Neuron (in vitro differentiated cells): ENCODE data around the gene GALC.

Experiments used
- H2AFZ ChIP-seq: one replicate; pipeline ENCODE4 v1.6.1; 2013; ENCODE audit warnings: low read depth, mild to moderate bottlenecking, inconsistent platforms, low read length, moderate library complexity
- H3K27me3 ChIP-seq: one replicate; pipeline ENCODE4 v1.6.1; 2013; ENCODE audit warnings: low read length; ENCODE audit not compliant: insufficient read depth
- H3K36me3 ChIP-seq: one replicate; pipeline ENCODE4 v1.6.1; 2013; ENCODE audit warnings: low read length; ENCODE audit not compliant: insufficient read depth
- H3K4me1 ChIP-seq: one replicate; pipeline ENCODE4 v1.6.1; 2013; ENCODE audit warnings: low read length; ENCODE audit not compliant: insufficient read depth
- H3K4me3 ChIP-seq: 2 replicates; pipeline ENCODE4 v1.5.1; 2013; ENCODE audit warnings: mild to moderate bottlenecking, low read length, moderate library complexity
- H3K9me3 ChIP-seq: one replicate; pipeline ENCODE4 v1.6.1; 2013; ENCODE audit warnings: low read length

Gene GALC

DNA sequence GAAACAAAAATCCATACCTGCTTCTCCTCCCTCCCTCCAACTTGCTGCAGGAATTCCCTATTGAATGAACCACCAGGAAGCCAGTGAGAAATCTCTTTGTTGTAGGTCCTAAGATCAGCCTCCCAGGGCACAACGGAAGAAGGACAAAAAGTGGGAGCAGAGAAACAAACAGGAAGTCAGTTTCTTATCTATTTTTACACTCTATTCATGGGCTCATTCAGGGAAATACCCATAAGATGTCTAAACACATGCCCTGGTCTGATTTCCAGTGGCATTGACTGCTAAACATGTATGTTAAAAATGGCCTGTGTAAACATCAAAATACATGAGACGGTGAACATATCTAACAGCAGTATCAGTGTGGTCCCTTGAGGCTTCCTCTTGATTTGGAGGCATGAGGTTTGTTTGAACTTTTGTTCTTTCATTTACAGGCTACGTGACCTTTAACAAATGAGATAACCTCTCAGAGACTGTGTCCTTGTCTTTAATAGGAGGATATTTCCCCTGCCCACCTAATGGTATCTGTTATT lies 30.7 kb upstream of the GALC start:
- Histone ChIP-seq H3K4me1 (peaks cover 6% of the 10 kb centered on the region), H3K36me3 (no peaks in the 10 kb centered on the region), H3K27me3 (no peaks in the 10 kb centered on the region), H2AFZ (no peak overlapping the region), H3K9me3 (no peaks in the 10 kb centered on the region), H3K4me3 (no peak overlapping the region)

DNA sequence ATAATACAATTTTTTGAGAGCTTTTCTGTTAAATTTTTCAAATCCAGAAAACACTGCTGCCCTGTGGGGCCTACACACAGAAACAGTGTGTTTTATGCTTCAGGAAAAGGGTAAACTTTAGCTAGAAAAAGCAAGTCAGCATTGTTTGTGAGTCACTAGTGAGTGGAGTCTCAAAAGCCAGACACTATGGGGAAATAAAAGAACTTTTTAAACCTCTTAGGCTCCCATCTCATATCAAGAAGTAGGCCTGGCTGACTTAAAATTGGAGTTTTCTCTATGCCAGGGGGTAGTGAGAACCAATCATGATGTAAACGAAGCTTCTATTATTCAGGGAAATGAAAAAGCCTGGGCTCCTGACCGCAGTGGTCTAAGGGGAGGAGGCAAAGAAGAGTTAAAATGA lies 24.6 kb upstream of the GALC start:
- H3K36me3 ChIP-seq = no peaks in the 10 kb centered on the region
- H3K4me1 ChIP-seq = no peaks in the 10 kb centered on the region
- no peaks in the 10 kb centered on the region for H3K27me3 ChIP-seq
- H2AFZ ChIP-seq = no peak overlapping the region
- no peak overlapping the region for H3K4me3 ChIP-seq
- no peaks in the 10 kb centered on the region for H3K9me3 ChIP-seq

DNA sequence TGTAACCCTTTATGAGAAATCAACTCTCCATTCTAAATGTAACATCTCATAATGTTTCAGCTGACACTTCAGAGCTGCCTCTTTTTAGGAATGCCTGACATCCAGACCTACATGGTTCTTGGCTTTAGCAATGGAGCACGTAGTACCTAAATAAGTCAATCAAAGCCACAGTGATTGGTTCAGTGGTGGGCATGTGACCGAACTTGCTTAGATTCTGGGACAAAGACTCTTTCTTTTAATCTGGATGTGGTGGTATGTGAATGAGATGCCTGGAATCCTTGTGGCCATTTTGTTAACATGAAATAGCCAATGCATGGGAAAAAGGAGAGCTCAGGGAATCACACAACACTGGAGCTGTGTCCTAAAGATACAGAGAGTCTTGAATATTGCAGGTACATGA lies 23.8 kb upstream of the GALC start:
- Histone ChIP-seq H2AFZ (no peak overlapping the region), H3K4me1 (no peaks in the 10 kb centered on the region), H3K36me3 (no peaks in the 10 kb centered on the region), H3K9me3 (no peaks in the 10 kb centered on the region), H3K4me3 (no peak overlapping the region), H3K27me3 (no peaks in the 10 kb centered on the region)

GRCh38 chr14:88013750-88014349 lies 20.9 kb upstream of the GALC start:
- no peaks in the 10 kb centered on the region for H3K9me3 ChIP-seq
- H2AFZ ChIP-seq = no peak overlapping the region
- H3K4me3 ChIP-seq = no peak overlapping the region
- H3K27me3 ChIP-seq = no peaks in the 10 kb centered on the region
- no peaks in the 10 kb centered on the region for H3K4me1 ChIP-seq
- H3K36me3 ChIP-seq = no peaks in the 10 kb centered on the region

- no peak overlapping the region for H3K4me3 ChIP-seq
- no peaks in the 10 kb centered on the region for H3K27me3 ChIP-seq
- H2AFZ ChIP-seq = no peak overlapping the region
- no peaks in the 10 kb centered on the region for H3K4me1 ChIP-seq
- no peaks in the 10 kb centered on the region for H3K36me3 ChIP-seq
- H3K9me3 ChIP-seq = no peaks in the 10 kb centered on the region
Observed at GRCh38 chr14:88012495-88012894, 19.5 kb upstream of the GALC start.

GRCh38 chr14:88010331-88010730 lies 17.3 kb upstream of the GALC start:
- Histone ChIP-seq H3K9me3 (no peaks in the 10 kb centered on the region), H3K4me1 (no peaks in the 10 kb centered on the region), H3K36me3 (no peaks in the 10 kb centered on the region), H2AFZ (no peak overlapping the region), H3K4me3 (no peak overlapping the region), H3K27me3 (no peaks in the 10 kb centered on the region)

- Histone ChIP-seq H2AFZ (no peak overlapping the region), H3K27me3 (no peaks in the 10 kb centered on the region), H3K36me3 (no peaks in the 10 kb centered on the region), H3K4me3 (no peak overlapping the region), H3K4me1 (no peaks in the 10 kb centered on the region), H3K9me3 (no peaks in the 10 kb centered on the region)
Observed at GRCh38 chr14:88009486-88009885, 16.5 kb upstream of the GALC start.

- no peaks in the 10 kb centered on the region for H3K4me1 ChIP-seq
- no peak overlapping the region for H3K4me3 ChIP-seq
- no peaks in the 10 kb centered on the region for H3K27me3 ChIP-seq
- no peak overlapping the region for H2AFZ ChIP-seq
- no peaks in the 10 kb centered on the region for H3K9me3 ChIP-seq
- no peaks in the 10 kb centered on the region for H3K36me3 ChIP-seq
Observed at GRCh38 chr14:88008039-88008742, 15.2 kb upstream of the GALC start.

GRCh38 chr14:88007608-88008007 lies 14.6 kb upstream of the GALC start:
- H3K27me3 ChIP-seq = no peaks in the 10 kb centered on the region
- no peak overlapping the region for H2AFZ ChIP-seq
- H3K4me1 ChIP-seq = no peaks in the 10 kb centered on the region
- no peaks in the 10 kb centered on the region for H3K9me3 ChIP-seq
- no peaks in the 10 kb centered on the region for H3K36me3 ChIP-seq
- H3K4me3 ChIP-seq = no peak overlapping the region

DNA sequence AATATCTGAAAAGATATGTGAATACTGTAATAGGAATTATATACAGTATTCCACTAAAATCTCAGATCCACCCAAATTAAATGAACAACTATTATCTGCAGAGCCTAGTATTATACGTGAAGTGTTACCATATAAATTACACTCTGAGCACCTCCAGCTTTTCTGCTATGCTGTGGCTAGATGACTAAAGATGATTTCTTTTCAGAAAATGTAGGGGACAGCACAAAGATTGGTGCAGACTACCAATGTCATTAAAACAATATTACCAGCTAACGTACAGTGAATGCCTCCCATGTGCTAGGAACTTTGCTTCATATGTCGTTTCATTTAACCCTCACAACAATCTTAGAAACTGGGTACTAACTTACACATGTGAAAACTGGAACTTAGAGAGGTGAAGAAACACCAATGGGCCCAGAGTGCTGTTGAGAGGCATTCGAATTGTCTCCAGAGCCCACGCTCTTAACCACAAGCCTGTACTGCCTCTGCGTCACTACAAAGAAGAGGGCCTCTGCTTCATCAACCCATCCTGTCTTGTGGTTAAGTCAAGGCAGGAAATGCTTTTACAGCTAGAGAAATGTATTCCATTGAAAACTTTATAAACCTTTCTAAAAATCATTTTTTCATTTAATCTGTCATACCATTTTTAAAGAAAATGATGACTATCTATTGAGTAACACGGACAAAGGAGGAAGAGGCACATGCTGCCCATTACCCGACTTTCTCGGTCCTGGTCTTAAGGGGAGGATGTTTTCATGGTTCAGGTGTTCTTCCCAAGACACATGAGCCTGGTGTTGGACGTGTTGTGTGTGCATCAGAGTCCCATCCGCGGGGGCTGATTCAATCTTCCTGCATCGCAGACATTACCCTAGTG lies 13.2 kb upstream of the GALC start:
- Histone ChIP-seq H3K27me3 (no peaks in the 10 kb centered on the region), H3K9me3 (no peaks in the 10 kb centered on the region), H3K4me1 (no peaks in the 10 kb centered on the region), H2AFZ (no peak overlapping the region), H3K4me3 (no peak overlapping the region), H3K36me3 (no peaks in the 10 kb centered on the region)

GRCh38 chr14:88005050-88005481 lies 12.1 kb upstream of the GALC start, which contains the start of gene GPR65:
GPR65 (plus strand) TSS chr14:88005135; CDS start chr14:88010848, 5,713 bp downstream.
- Histone ChIP-seq H3K9me3 (no peaks in the 10 kb centered on the region), H3K4me1 (no peaks in the 10 kb centered on the region), H3K27me3 (no peaks in the 10 kb centered on the region), H3K36me3 (no peaks in the 10 kb centered on the region), H3K4me3 (no peak within 1 kb of the TSS), H2AFZ (no peak within 1 kb of the TSS)

GRCh38 chr14:88004506-88005036 lies 11.6 kb upstream of the GALC start:
- H3K9me3 ChIP-seq = no peaks in the 10 kb centered on the region
- H3K27me3 ChIP-seq = no peaks in the 10 kb centered on the region
- no peaks in the 10 kb centered on the region for H3K4me1 ChIP-seq
- no peaks in the 10 kb centered on the region for H3K36me3 ChIP-seq
- no peak overlapping the region for H3K4me3 ChIP-seq
- no peak overlapping the region for H2AFZ ChIP-seq

DNA sequence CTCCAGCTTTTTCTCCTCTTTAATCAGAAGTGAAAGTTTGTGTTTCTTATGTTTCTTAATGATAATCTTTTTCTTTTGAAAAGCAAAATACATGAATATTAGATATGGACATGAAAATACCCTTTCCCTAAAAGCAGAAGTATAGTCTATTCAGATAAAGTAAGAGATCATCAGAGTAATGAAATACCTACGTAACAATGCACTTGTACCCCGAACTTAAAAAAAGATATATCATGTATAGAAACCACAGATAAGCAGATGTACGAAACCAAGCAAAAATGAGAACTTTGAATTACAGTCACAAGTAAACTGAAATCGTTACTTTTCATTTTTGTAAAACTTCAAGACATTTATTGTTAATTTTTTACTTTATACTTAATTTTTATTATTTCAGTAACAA lies 10.4 kb upstream of the GALC start:
- H2AFZ ChIP-seq = no peak overlapping the region
- H3K4me1 ChIP-seq = no peaks in the 10 kb centered on the region
- no peaks in the 10 kb centered on the region for H3K9me3 ChIP-seq
- no peaks in the 10 kb centered on the region for H3K27me3 ChIP-seq
- H3K4me3 ChIP-seq = no peak overlapping the region
- no peaks in the 10 kb centered on the region for H3K36me3 ChIP-seq
